ENCODE measurements around the gene PTPRK. TPM values are rescaled to one million over a fixed set of nuclear protein-coding genes. Genes with fewer than 3 reads are reported as not detected.

The PTPRK gene
- total and polyA plus RNA-seq, 4 donors: 8.2 to 224 (median 42.9) TPM

DNA sequence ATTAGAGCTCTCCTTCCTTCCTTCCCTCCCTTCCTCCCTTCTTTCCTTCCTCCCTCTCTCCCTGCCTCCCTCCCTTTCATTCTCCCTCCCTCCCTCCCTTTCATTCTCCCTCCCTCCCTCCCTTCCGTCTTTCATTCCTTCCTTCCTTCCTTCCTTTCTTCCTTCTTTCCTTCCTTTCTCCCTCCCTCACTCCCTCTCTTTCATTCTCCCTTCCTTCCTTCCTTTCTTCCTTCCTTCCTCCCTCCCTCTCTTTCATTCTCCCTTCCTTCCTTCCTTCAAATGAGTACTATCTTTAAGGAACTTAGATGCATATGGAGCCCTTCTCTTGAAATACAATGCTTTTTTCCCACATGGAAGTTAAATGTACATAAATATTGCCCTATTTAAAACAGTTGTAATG is 20.9 kb upstream of the PTPRK start:
- H3K36me3 ChIP-seq (ENCODE audit: control insufficient read depth in 4 of 4, insufficient read depth in 4 of 4, low read length in 4 of 4): no peaks in the 10 kb centered on the region

DNA sequence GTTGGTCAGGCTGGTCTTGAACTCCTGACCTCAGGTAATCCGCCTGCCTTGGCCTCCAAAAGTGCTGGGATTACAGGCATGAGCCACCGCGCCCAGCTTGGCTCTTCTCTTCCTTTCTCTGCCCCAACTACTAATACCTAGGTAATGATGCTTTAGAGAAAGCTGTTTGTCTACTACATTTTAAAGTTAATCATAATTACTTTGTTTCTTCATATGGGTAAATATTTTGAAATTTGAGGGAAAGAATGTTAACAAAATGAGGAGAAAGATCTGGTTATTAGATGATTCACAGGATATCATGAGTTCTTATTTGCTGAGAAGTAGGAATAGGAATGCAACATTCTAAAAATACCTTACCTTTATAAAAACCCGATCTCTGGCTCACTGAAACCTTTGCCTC is 18.4 kb upstream of the PTPRK start:
- H3K36me3 ChIP-seq (ENCODE audit: control insufficient read depth in 4 of 4, insufficient read depth in 4 of 4, low read length in 4 of 4): no peaks in the 10 kb centered on the region
- WGBS, 2 donors: 90 to 92% methylated on average over 4 of the region's 4 CpGs
- H3K4me3 ChIP-seq: no peak overlapping the region
- no peak for ATAC-seq (ENCODE audit: insufficient read depth, low FRiP score)
- no peaks in the 10 kb centered on the region for H3K9me3 ChIP-seq (ENCODE audit: control insufficient read depth in 4 of 4, insufficient read depth in 3 of 4, low read length in 3 of 4)
- no peak for DNase-seq
- no peak overlapping the region for H3K27ac ChIP-seq (ENCODE audit: low read depth in 1 of 2, low read length in 1 of 2)
- TF ChIP-seq CTCF (IDR thresholded peaks at IDR 0.05; ENCODE audit: control extremely low read depth, extremely low read depth): no peak
- H3K9ac ChIP-seq (ENCODE audit: insufficient read depth in 1 of 2, low read length in 2 of 2): no peak overlapping the region
- no peaks in the 10 kb centered on the region for H3K27me3 ChIP-seq (ENCODE audit: control insufficient read depth in 3 of 3, insufficient read depth in 3 of 3, low read length in 2 of 3)
- no peaks in the 10 kb centered on the region for H3K4me1 ChIP-seq (ENCODE audit: control insufficient read depth in 5 of 5, insufficient read depth in 5 of 5, low read length in 5 of 5)

More for the DNA sequence above, 20.9 kb upstream of the PTPRK start:
- ATAC-seq (ENCODE audit: insufficient read depth, low FRiP score): no peak
- 58 to 79% methylated on average over 1 of the region's 1 CpG for WGBS, 2 donors
- DNase-seq: no peak
- no peaks in the 10 kb centered on the region for H3K4me1 ChIP-seq (ENCODE audit: control insufficient read depth in 5 of 5, insufficient read depth in 5 of 5, low read length in 5 of 5)
- no peak overlapping the region for H3K9ac ChIP-seq (ENCODE audit: insufficient read depth in 1 of 2, low read length in 2 of 2)
- no peak overlapping the region for H3K4me3 ChIP-seq
- H3K27ac ChIP-seq (ENCODE audit: low read depth in 1 of 2, low read length in 1 of 2): no peak overlapping the region
- H3K27me3 ChIP-seq (ENCODE audit: control insufficient read depth in 3 of 3, insufficient read depth in 3 of 3, low read length in 2 of 3): no peaks in the 10 kb centered on the region
- no peaks in the 10 kb centered on the region for H3K9me3 ChIP-seq (ENCODE audit: control insufficient read depth in 4 of 4, insufficient read depth in 3 of 4, low read length in 3 of 4)
- no peak for TF ChIP-seq CTCF (IDR thresholded peaks at IDR 0.05; ENCODE audit: control extremely low read depth, extremely low read depth)

DNA sequence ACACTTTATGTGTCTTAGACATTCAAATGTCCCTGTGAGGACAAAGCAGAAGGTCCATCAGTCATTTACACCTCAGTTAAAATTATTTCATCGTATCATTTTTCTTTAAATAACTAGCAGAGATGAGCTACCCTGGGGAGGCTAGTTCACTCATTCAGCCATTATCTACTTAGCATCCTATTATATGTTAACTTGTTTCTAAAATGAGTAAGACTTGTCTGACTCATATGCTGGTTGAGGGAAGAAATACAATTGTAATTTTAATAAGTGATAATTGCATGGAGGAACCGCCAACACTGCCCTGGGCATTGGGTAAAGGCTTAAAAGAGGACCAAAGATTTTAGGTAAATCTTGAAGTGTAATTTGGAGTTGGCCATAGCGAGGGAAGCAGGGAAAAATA is 12.4 kb upstream of the PTPRK start:
- no peak overlapping the region for H3K9ac ChIP-seq (ENCODE audit: insufficient read depth in 1 of 2, low read length in 2 of 2)
- ATAC-seq (ENCODE audit: insufficient read depth, low FRiP score) (no peak), DNase-seq (no peak)
- H3K4me1 ChIP-seq (ENCODE audit: control insufficient read depth in 5 of 5, insufficient read depth in 5 of 5, low read length in 5 of 5): no peaks in the 10 kb centered on the region
- TF ChIP-seq CTCF (IDR thresholded peaks at IDR 0.05; ENCODE audit: control extremely low read depth, extremely low read depth): no peak
- H3K27ac ChIP-seq (ENCODE audit: low read depth in 1 of 2, low read length in 1 of 2): no peak overlapping the region
- H3K4me3 ChIP-seq: no peak overlapping the region
- no peaks in the 10 kb centered on the region for H3K9me3 ChIP-seq (ENCODE audit: control insufficient read depth in 4 of 4, insufficient read depth in 3 of 4, low read length in 3 of 4)
- no peaks in the 10 kb centered on the region for H3K27me3 ChIP-seq (ENCODE audit: control insufficient read depth in 3 of 3, insufficient read depth in 3 of 3, low read length in 2 of 3)
- H3K36me3 ChIP-seq (ENCODE audit: control insufficient read depth in 4 of 4, insufficient read depth in 4 of 4, low read length in 4 of 4): no peaks in the 10 kb centered on the region
- 74 to 92% methylated on average over 3 of the region's 3 CpGs for WGBS, 2 donors

DNA sequence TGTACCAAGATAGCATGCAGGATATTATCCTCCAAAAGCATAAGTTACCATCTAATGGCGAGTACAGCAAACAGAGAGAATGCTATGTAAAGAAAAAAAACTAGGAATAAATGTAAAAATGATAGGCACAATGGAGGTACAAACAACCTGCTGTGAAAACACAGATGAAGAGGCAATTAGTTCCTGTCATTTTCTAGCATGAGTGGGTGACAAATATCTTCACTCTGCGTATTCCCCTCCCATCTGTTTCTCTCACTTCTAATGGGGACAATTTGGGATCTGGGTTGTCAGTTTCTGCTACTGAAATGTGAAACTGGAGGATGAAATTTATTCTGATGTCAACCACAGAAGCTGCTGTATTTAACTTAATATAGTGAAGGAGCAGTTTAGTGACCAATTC is 11.7 kb upstream of the PTPRK start:
- Histone ChIP-seq H3K9ac (ENCODE audit: insufficient read depth in 1 of 2, low read length in 2 of 2) (no peak overlapping the region), H3K36me3 (ENCODE audit: control insufficient read depth in 4 of 4, insufficient read depth in 4 of 4, low read length in 4 of 4) (no peaks in the 10 kb centered on the region), H3K27me3 (ENCODE audit: control insufficient read depth in 3 of 3, insufficient read depth in 3 of 3, low read length in 2 of 3) (no peaks in the 10 kb centered on the region), H3K9me3 (ENCODE audit: control insufficient read depth in 4 of 4, insufficient read depth in 3 of 4, low read length in 3 of 4) (no peaks in the 10 kb centered on the region), H3K27ac (ENCODE audit: low read depth in 1 of 2, low read length in 1 of 2) (no peak overlapping the region), H3K4me1 (ENCODE audit: control insufficient read depth in 5 of 5, insufficient read depth in 5 of 5, low read length in 5 of 5) (no peaks in the 10 kb centered on the region), H3K4me3 (no peak overlapping the region)
- no peak for TF ChIP-seq CTCF (IDR thresholded peaks at IDR 0.05; ENCODE audit: control extremely low read depth, extremely low read depth)
- DNase-seq (no peak), ATAC-seq (ENCODE audit: insufficient read depth, low FRiP score) (no peak)
- WGBS, 2 donors: 90 to 95% methylated on average over 2 of the region's 2 CpGs

Measured in lung (tissue), 12 donors.